ENCODE measurements around the gene GTF2B. TPM values are rescaled to one million over a fixed set of nuclear protein-coding genes. Genes with fewer than 3 reads are reported as not detected.
"Not testable (repeated sequence)": the region's sequence is repeated elsewhere in the genome, so short reads cannot be mapped to it uniquely, and the experiment has no call there.

GTF2B gene
- total RNA-seq, 1 donor = 36.7 TPM

- no peak overlapping the region for H3K4me3 ChIP-seq (ENCODE audit: low read depth, low read length)
- DNase-seq (ENCODE audit: low read depth) = no peak
These were observed 2.6 kb downstream of the GTF2B start for GRCh38 chr1:88888750-88889149.

GRCh38 chr1:88885933-88886332 lies 5.4 kb downstream of the GTF2B start:
- no peak overlapping the region for H3K4me3 ChIP-seq (ENCODE audit: low read depth, low read length)
- TF ChIP-seq CTCF (IDR thresholded peaks at IDR 0.05; ENCODE audit: insufficient read depth, low read length) = no peak
- no peak for DNase-seq (ENCODE audit: low read depth)

More at GRCh38 chr1:88888750-88889149, 2.6 kb downstream of the GTF2B start:
- TF ChIP-seq CTCF (IDR thresholded peaks at IDR 0.05; ENCODE audit: insufficient read depth, low read length) = no peak

- no peak overlapping the region for H3K4me3 ChIP-seq (ENCODE audit: low read depth, low read length)
- DNase-seq (ENCODE audit: low read depth) = no peak
These were observed 8.2 kb downstream of the GTF2B start for GRCh38 chr1:88883156-88883555.

GRCh38 chr1:88880717-88881116 lies 10.7 kb downstream of the GTF2B start:
- not testable (repeated sequence) for DNase-seq (ENCODE audit: low read depth); H3K4me3 ChIP-seq (ENCODE audit: low read depth, low read length)

More at GRCh38 chr1:88883156-88883555, 8.2 kb downstream of the GTF2B start:
- no peak for TF ChIP-seq CTCF (IDR thresholded peaks at IDR 0.05; ENCODE audit: insufficient read depth, low read length)

- no peak for TF ChIP-seq CTCF (IDR thresholded peaks at IDR 0.05; ENCODE audit: insufficient read depth, low read length)
- no peak overlapping the region for H3K4me3 ChIP-seq (ENCODE audit: low read depth, low read length)
- DNase-seq (ENCODE audit: low read depth) = peak; percentile 32
These were observed 12.6 kb downstream of the GTF2B start for GRCh38 chr1:88878731-88879130.

GRCh38 chr1:88877911-88878310 lies 13.5 kb downstream of the GTF2B start:
- no peak for DNase-seq (ENCODE audit: low read depth)
- no peak for TF ChIP-seq CTCF (IDR thresholded peaks at IDR 0.05; ENCODE audit: insufficient read depth, low read length)
- no peak overlapping the region for H3K4me3 ChIP-seq (ENCODE audit: low read depth, low read length)

- peak; percentile 38 for TF ChIP-seq CTCF (IDR thresholded peaks at IDR 0.05; ENCODE audit: insufficient read depth, low read length)
- H3K4me3 ChIP-seq (ENCODE audit: low read depth, low read length) = no peak overlapping the region
- peak; percentile 61 for DNase-seq (ENCODE audit: low read depth)
These were observed 14.0 kb downstream of the GTF2B start for GRCh38 chr1:88877382-88877825.
